Ascending aorta (tissue), 2 donors: ENCODE measurements around the gene FAF2. TPM values are rescaled to one million over a fixed set of nuclear protein-coding genes. Genes with fewer than 3 reads are reported as not detected.
A peak's percentile ranks its signal among the peaks of the same experiment; 100 is the strongest.

Experiments used
- DNase-seq, 2 donors: peaks; one replicate each; pipeline ENCODE4 v3.0.0-alpha.2; 2019; ENCODE audit warnings: low spot score in 2 of 2
- H3K27ac ChIP-seq, 2 donors: fragments of 200-600 bp; sonication (generic); one replicate each; pipeline ENCODE4 v1.5.1; 2016 to 2017; ENCODE audit warnings: mild to moderate bottlenecking in 1 of 2
- H3K27me3 ChIP-seq: fragments of 200-600 bp; sonication (generic); one replicate; pipeline ENCODE4 v1.5.1; 2017
- H3K36me3 ChIP-seq, 2 donors: fragments of 200-600 bp; sonication (generic); one replicate each; pipeline ENCODE4 v1.5.1; 2016
- H3K4me1 ChIP-seq, 2 donors: fragments of 200-600 bp; sonication (generic); one replicate each; pipeline ENCODE4 v1.5.1; 2016 to 2017; ENCODE audit warnings: mild to moderate bottlenecking in 1 of 2
- H3K4me3 ChIP-seq, 2 donors: fragments of 200-600 bp; sonication (generic); one replicate each; pipeline ENCODE4 v1.5.1; 2016 to 2017; ENCODE audit warnings: mild to moderate bottlenecking in 1 of 2
- H3K9me3 ChIP-seq, 2 donors: fragments of 200-600 bp; sonication (generic); one replicate each; pipeline ENCODE4 v1.5.1; 2016
- CTCF ChIP-seq, 3 experiments: fragments of 200-600 bp in 2 of 3; fragments of 450-650 bp in 1 of 3; sonication (generic) in 2 of 3; IDR thresholded peaks; one replicate each; pipeline ENCODE4 v1.5.1; 2016 to 2019; ENCODE audit warnings: antibody characterized with exemption in 3 of 3, mild to moderate bottlenecking in 1 of 3, moderate library complexity in 1 of 3
- intact Hi-C: fragments of 100-400 bp; cut with DNase I; formaldehyde crosslinking; loops from one replicate; pipeline ENCODE4 v1.15.1; 2023
- total RNA-seq: library from RNA; depleted of rRNA; stranded (reverse); fragments of >200 nt; gene quantifications from one replicate; pipeline ENCODE4 v1.1.0, GENCODE V29; 2016

Gene FAF2
- total RNA-seq, 1 donor from 2014 or later, result 18.7 TPM

GRCh38 chr5:176415952-176416924 lies 31.9 kb upstream of the FAF2 start, which contains the start of gene CLTB:
TSS of gene CLTB (minus strand) at chr5:176416539. CDS start at chr5:176416363, 176 bp downstream.
- H3K36me3 ChIP-seq, result no peaks in the 10 kb centered on the region
- no peaks in the 10 kb centered on the region for H3K9me3 ChIP-seq
- H3K27me3 ChIP-seq, result no peaks in the 10 kb centered on the region
- peaks cover 0 to 32% of the 10 kb centered on the region in 2 donors for H3K4me1 ChIP-seq
- peak; percentile 49 to 94 for DNase-seq
- intact Hi-C loops, result loop anchor here (1.0 to 5.0 kb wide), 5 partner anchors 27 to 231 kb away; partner anchors contain the start of genes FAF2, KIAA1191, RNF44 and TSPAN17
- TF ChIP-seq CTCF (IDR thresholded peaks at IDR 0.05), result peak; percentile 23 to 97 (median 54)
- H3K4me3 ChIP-seq, result peak within 1 kb of the TSS; percentile 64 to 71
- peak within 1 kb of the TSS; percentile 80 to 92 for H3K27ac ChIP-seq

- H3K36me3 ChIP-seq, result no peaks in the 10 kb centered on the region
- intact Hi-C loops, result loop anchor here (1.0 to 5.0 kb wide), 5 partner anchors 28 to 230 kb away; partner anchors contain the start of genes FAF2, KIAA1191, RNF44 and TSPAN17
- DNase-seq, result peak in 1 of 2 donors; percentile 71
- no peak for TF ChIP-seq CTCF (IDR thresholded peaks at IDR 0.05)
- peaks cover 0 to 32% of the 10 kb centered on the region in 2 donors for H3K4me1 ChIP-seq
- no peaks in the 10 kb centered on the region for H3K9me3 ChIP-seq
- peak overlapping the region; percentile 64 to 71 for H3K4me3 ChIP-seq
- H3K27me3 ChIP-seq, result no peaks in the 10 kb centered on the region
- peak overlapping the region; percentile 69 to 80 for H3K27ac ChIP-seq
Measured at GRCh38 chr5:176416965-176417364, 31.2 kb upstream of the FAF2 start.

- Histone ChIP-seq H3K4me1 (peaks cover 0 to 31% of the 10 kb centered on the region in 2 donors), H3K4me3 (no peak overlapping the region), H3K27ac (no peak overlapping the region), H3K36me3 (no peaks in the 10 kb centered on the region), H3K9me3 (no peaks in the 10 kb centered on the region), H3K27me3 (no peaks in the 10 kb centered on the region)
- no peak for TF ChIP-seq CTCF (IDR thresholded peaks at IDR 0.05)
- intact Hi-C loops, result loop anchor here (5.0 kb wide), 1 partner anchor 56 kb away; the partner anchor contains the start of gene KIAA1191
- no peak for DNase-seq
Measured at GRCh38 chr5:176418251-176418650, 29.9 kb upstream of the FAF2 start.

- no peak for DNase-seq
- Histone ChIP-seq H3K4me1 (peaks cover 0 to 17% of the 10 kb centered on the region in 2 donors), H3K9me3 (no peaks in the 10 kb centered on the region), H3K27ac (no peak overlapping the region), H3K36me3 (no peaks in the 10 kb centered on the region), H3K27me3 (no peaks in the 10 kb centered on the region), H3K4me3 (no peak overlapping the region)
- intact Hi-C loops, result no loop called here
- TF ChIP-seq CTCF (IDR thresholded peaks at IDR 0.05), result no peak
Measured at GRCh38 chr5:176420086-176420485, 28.1 kb upstream of the FAF2 start.

GRCh38 chr5:176420972-176421544 lies 27.1 kb upstream of the FAF2 start:
- DNase-seq, result no peak
- intact Hi-C loops, result no loop called here
- Histone ChIP-seq H3K27me3 (no peaks in the 10 kb centered on the region), H3K4me1 (peaks cover 0 to 16% of the 10 kb centered on the region in 2 donors), H3K27ac (no peak overlapping the region), H3K4me3 (no peak overlapping the region), H3K9me3 (no peaks in the 10 kb centered on the region), H3K36me3 (no peaks in the 10 kb centered on the region)
- no peak for TF ChIP-seq CTCF (IDR thresholded peaks at IDR 0.05)
